Coronary artery (tissue), 2 donors: ENCODE data around the gene PAQR6.
A peak's percentile ranks its signal among the peaks of the same experiment; 100 is the strongest.
"Not testable (repeated sequence)": the region's sequence is repeated elsewhere in the genome, so short reads cannot be mapped to it uniquely, and the experiment has no call there.

Experiments used
- DNase-seq: peaks from one replicate; pipeline ENCODE4 v3.0.0-alpha.2; 2017; ENCODE audit warnings: low spot score
- H3K27ac ChIP-seq, 2 donors: fragments of 200-600 bp; sonication (generic); one replicate each; pipeline ENCODE4 v1.5.1; 2016 to 2019
- H3K4me3 ChIP-seq: fragments of 200-600 bp; sonication (generic); 2 replicates; pipeline ENCODE4 v1.5.1; 2016; ENCODE audit warnings: mild to moderate bottlenecking, moderate library complexity
- CTCF ChIP-seq: fragments of 200-600 bp; sonication (generic); IDR thresholded peaks from one replicate; pipeline ENCODE4 v1.5.1; 2019; ENCODE audit warnings: antibody characterized with exemption

The PAQR6 gene

GRCh38 chr1:156226782-156227181, 21.1 kb downstream of the PAQR6 start:
- TF ChIP-seq CTCF = no peak
- no peak overlapping the region for H3K27ac ChIP-seq
- H3K4me3 ChIP-seq = no peak overlapping the region
- DNase-seq = no peak

- no peak for DNase-seq
- no peak for TF ChIP-seq CTCF
- Histone ChIP-seq H3K4me3 (no peak overlapping the region), H3K27ac (no peak overlapping the region)
These were observed 21.7 kb downstream of the PAQR6 start for GRCh38 chr1:156226116-156226538.

- H3K4me3 ChIP-seq = no peak overlapping the region
- no peak overlapping the region for H3K27ac ChIP-seq
- no peak for TF ChIP-seq CTCF
- DNase-seq = no peak
These were observed 22.2 kb downstream of the PAQR6 start for GRCh38 chr1:156225677-156226014.

GRCh38 chr1:156221986-156222692, 25.7 kb downstream of the PAQR6 start:
- DNase-seq = no peak
- no peak overlapping the region for H3K27ac ChIP-seq
- H3K4me3 ChIP-seq = no peak overlapping the region
- no peak for TF ChIP-seq CTCF

GRCh38 chr1:156220226-156220625, 27.6 kb downstream of the PAQR6 start:
- Histone ChIP-seq H3K4me3 (no peak overlapping the region), H3K27ac (no peak overlapping the region)
- TF ChIP-seq CTCF = no peak
- DNase-seq = no peak

GRCh38 chr1:156217871-156218270, 30.0 kb downstream of the PAQR6 start:
- DNase-seq = no peak
- no peak for TF ChIP-seq CTCF
- peak overlapping the region in 1 of 2 donors; percentile 55 for H3K27ac ChIP-seq
- no peak overlapping the region for H3K4me3 ChIP-seq

- not testable (repeated sequence) for H3K27ac ChIP-seq, H3K4me3 ChIP-seq, DNase-seq
These were observed 31.3 kb downstream of the PAQR6 start for GRCh38 chr1:156216361-156217086.
